ENCODE results near the gene MLYCD.

- TF ChIP-seq SUZ12 (IDR thresholded peaks at IDR 0.05; ENCODE audit: extremely low read depth, insufficient read depth, insufficient read length) (no peak), YY1 (IDR thresholded peaks at IDR 0.05; ENCODE audit: insufficient read depth, insufficient read length) (no peak)
These were observed 42.1 kb upstream of the MLYCD start for GRCh38 chr16:83856792-83857191.

Data from NT2/D1 (cell line).